ENCODE data around the gene GRIK1.

GRCh38 chr21:29827647-29828046 is 112.1 kb downstream of the GRIK1 start:
- TF ChIP-seq, protein P1, sequence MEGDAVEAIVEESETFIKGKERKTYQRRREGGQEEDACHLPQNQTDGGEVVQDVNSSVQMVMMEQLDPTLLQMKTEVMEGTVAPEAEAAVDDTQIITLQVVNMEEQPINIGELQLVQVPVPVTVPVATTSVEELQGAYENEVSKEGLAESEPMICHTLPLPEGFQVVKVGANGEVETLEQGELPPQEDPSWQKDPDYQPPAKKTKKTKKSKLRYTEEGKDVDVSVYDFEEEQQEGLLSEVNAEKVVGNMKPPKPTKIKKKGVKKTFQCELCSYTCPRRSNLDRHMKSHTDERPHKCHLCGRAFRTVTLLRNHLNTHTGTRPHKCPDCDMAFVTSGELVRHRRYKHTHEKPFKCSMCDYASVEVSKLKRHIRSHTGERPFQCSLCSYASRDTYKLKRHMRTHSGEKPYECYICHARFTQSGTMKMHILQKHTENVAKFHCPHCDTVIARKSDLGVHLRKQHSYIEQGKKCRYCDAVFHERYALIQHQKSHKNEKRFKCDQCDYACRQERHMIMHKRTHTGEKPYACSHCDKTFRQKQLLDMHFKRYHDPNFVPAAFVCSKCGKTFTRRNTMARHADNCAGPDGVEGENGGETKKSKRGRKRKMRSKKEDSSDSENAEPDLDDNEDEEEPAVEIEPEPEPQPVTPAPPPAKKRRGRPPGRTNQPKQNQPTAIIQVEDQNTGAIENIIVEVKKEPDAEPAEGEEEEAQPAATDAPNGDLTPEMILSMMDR (IDR thresholded peaks at IDR 0.05), result no peak
- no peak for TF ChIP-seq POLR2A (IDR thresholded peaks at IDR 0.05)
- TF ChIP-seq POLR2AphosphoS5 (IDR thresholded peaks at IDR 0.05), result no peak

Data from prostate gland (tissue), 2 donors.